HEK293 (cell line): ENCODE data around the gene PCDHGC5.

Experiments used
- KLF1 ChIP-seq: fragments of 450-650 bp; formaldehyde crosslinking; IDR thresholded peaks from 2 replicates; pipeline ENCODE4 v1.5.1; 2016; ENCODE audit warnings: missing biosample characterization, missing genetic modification characterization
- KLF10 ChIP-seq: fragments of 450-650 bp; IDR thresholded peaks from 2 replicates; pipeline ENCODE4 v1.5.1; 2018; ENCODE audit warnings: missing biosample characterization, mild to moderate bottlenecking, missing genetic modification characterization
- KLF16 ChIP-seq: fragments of 450-650 bp; formaldehyde crosslinking; IDR thresholded peaks from 2 replicates; pipeline ENCODE4 v1.5.1; 2017; ENCODE audit warnings: missing biosample characterization, missing genetic modification characterization
- KLF9 ChIP-seq: fragments of 450-650 bp; formaldehyde crosslinking; IDR thresholded peaks from 2 replicates; pipeline ENCODE4 v1.5.1; 2016; ENCODE audit warnings: missing biosample characterization, missing genetic modification characterization, low read depth
- RBAK ChIP-seq: fragments of 450-650 bp; formaldehyde crosslinking; IDR thresholded peaks from 2 replicates; pipeline ENCODE4 v1.5.1; 2016; ENCODE audit warnings: missing biosample characterization, missing genetic modification characterization
- SP2 ChIP-seq: fragments of 450-650 bp; formaldehyde crosslinking; IDR thresholded peaks from 2 replicates; pipeline ENCODE4 v1.5.1; 2016; ENCODE audit warnings: missing biosample characterization, missing genetic modification characterization
- TCF7L2 ChIP-seq: IDR thresholded peaks from 2 replicates; pipeline ENCODE4 v1.6.1; 2011; ENCODE audit warnings: low read depth, mild to moderate bottlenecking, inconsistent platforms, low read length, moderate library complexity, borderline replicate concordance
- TRIM28 ChIP-seq: IDR thresholded peaks from 2 replicates; pipeline ENCODE4 v1.6.1; 2011; ENCODE audit warnings: low read length, control low read depth, borderline replicate concordance
- ZNF184 ChIP-seq: fragments of 450-650 bp; IDR thresholded peaks from 2 replicates; pipeline ENCODE4 v1.5.1; 2018; ENCODE audit warnings: missing biosample characterization, mild to moderate bottlenecking, missing genetic modification characterization
- ZNF239 ChIP-seq: fragments of 450-650 bp; formaldehyde crosslinking; IDR thresholded peaks from 2 replicates; pipeline ENCODE4 v1.5.1; 2016; ENCODE audit warnings: missing biosample characterization, missing genetic modification characterization
- ZNF335 ChIP-seq: fragments of 450-650 bp; formaldehyde crosslinking; conservative IDR thresholded peaks from 2 replicates; pipeline ENCODE4 v1.5.1; 2016; ENCODE audit warnings: missing biosample characterization, missing genetic modification characterization
- TF ChIP-seq, protein P1 (sequence below): fragments of 450-650 bp; formaldehyde crosslinking; IDR thresholded peaks from 2 replicates; pipeline ENCODE4 v1.5.1; 2016; ENCODE audit warnings: missing biosample characterization, missing genetic modification characterization
- TF ChIP-seq, protein P2 (sequence below): fragments of 450-650 bp; IDR thresholded peaks from 2 replicates; pipeline ENCODE4 v1.5.1; 2018; ENCODE audit warnings: missing biosample characterization, mild to moderate bottlenecking, missing genetic modification characterization
- TF ChIP-seq, protein P3 (sequence below): fragments of 450-650 bp; formaldehyde crosslinking; IDR thresholded peaks from 2 replicates; pipeline ENCODE4 v1.5.1; 2016; ENCODE audit warnings: missing biosample characterization, missing genetic modification characterization

DNA sequence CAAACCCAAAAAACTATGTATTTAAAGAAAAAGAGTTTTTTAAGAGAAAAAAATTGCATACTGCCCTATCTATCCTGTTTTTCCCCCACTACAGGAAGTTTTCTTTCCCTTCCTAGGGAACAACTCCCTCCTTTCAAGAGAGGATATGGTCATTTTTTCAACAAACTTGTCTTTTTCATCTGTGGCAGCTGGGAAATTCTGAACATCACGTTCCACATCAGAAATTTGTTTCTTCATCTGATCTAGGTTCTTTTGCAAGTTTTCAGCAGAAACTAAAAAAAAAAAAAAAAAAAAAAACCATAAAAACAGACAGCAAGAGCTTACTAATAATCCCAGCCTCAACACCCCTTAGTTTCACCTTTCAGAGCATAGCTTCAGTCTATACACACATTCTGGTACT is 38.5 kb downstream of the PCDHGC5 start:
- TF ChIP-seq ZNF239 (tag by site-specific recombination) (no peak), KLF1 (no peak), KLF16 (tag by site-specific recombination) (no peak), KLF10 (tag by site-specific recombination) (no peak), TRIM28 (no peak), SP2 (tag by site-specific recombination) (no peak), RBAK (tag by site-specific recombination) (no peak), ZNF335 (tag by site-specific recombination) (no peak), KLF9 (tag by site-specific recombination) (no peak), ZNF184 (tag by site-specific recombination) (no peak), TCF7L2 (no peak)
- TF ChIP-seq, protein P1, sequence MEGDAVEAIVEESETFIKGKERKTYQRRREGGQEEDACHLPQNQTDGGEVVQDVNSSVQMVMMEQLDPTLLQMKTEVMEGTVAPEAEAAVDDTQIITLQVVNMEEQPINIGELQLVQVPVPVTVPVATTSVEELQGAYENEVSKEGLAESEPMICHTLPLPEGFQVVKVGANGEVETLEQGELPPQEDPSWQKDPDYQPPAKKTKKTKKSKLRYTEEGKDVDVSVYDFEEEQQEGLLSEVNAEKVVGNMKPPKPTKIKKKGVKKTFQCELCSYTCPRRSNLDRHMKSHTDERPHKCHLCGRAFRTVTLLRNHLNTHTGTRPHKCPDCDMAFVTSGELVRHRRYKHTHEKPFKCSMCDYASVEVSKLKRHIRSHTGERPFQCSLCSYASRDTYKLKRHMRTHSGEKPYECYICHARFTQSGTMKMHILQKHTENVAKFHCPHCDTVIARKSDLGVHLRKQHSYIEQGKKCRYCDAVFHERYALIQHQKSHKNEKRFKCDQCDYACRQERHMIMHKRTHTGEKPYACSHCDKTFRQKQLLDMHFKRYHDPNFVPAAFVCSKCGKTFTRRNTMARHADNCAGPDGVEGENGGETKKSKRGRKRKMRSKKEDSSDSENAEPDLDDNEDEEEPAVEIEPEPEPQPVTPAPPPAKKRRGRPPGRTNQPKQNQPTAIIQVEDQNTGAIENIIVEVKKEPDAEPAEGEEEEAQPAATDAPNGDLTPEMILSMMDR (tag by site-specific recombination): no peak
- TF ChIP-seq, protein P2, sequence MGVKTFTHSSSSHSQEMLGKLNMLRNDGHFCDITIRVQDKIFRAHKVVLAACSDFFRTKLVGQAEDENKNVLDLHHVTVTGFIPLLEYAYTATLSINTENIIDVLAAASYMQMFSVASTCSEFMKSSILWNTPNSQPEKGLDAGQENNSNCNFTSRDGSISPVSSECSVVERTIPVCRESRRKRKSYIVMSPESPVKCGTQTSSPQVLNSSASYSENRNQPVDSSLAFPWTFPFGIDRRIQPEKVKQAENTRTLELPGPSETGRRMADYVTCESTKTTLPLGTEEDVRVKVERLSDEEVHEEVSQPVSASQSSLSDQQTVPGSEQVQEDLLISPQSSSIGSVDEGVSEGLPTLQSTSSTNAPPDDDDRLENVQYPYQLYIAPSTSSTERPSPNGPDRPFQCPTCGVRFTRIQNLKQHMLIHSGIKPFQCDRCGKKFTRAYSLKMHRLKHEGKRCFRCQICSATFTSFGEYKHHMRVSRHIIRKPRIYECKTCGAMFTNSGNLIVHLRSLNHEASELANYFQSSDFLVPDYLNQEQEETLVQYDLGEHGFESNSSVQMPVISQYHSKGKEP (tag by site-specific recombination): no peak
- TF ChIP-seq, protein P3, sequence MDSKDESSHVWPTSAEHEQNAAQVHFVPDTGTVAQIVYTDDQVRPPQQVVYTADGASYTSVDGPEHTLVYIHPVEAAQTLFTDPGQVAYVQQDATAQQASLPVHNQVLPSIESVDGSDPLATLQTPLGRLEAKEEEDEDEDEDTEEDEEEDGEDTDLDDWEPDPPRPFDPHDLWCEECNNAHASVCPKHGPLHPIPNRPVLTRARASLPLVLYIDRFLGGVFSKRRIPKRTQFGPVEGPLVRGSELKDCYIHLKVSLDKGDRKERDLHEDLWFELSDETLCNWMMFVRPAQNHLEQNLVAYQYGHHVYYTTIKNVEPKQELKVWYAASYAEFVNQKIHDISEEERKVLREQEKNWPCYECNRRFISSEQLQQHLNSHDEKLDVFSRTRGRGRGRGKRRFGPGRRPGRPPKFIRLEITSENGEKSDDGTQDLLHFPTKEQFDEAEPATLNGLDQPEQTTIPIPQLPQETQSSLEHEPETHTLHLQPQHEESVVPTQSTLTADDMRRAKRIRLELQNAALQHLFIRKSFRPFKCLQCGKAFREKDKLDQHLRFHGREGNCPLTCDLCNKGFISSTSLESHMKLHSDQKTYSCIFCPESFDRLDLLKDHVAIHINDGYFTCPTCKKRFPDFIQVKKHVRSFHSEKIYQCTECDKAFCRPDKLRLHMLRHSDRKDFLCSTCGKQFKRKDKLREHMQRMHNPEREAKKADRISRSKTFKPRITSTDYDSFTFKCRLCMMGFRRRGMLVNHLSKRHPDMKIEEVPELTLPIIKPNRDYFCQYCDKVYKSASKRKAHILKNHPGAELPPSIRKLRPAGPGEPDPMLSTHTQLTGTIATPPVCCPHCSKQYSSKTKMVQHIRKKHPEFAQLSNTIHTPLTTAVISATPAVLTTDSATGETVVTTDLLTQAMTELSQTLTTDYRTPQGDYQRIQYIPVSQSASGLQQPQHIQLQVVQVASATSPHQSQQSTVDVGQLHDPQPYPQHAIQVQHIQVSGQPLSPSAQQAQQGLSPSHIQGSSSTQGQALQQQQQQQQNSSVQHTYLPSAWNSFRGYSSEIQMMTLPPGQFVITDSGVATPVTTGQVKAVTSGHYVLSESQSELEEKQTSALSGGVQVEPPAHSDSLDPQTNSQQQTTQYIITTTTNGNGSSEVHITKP: no peak
